ENCODE data around the gene RGS19.

- TF ChIP-seq BCL11A (IDR thresholded peaks at IDR 0.05; ENCODE audit: low read depth in 2 of 2, low read length in 2 of 2) (no peak), GABPA (IDR thresholded peaks at IDR 0.05; ENCODE audit: borderline replicate concordance, insufficient read depth, low read length) (no peak), CREB1 (IDR thresholded peaks at IDR 0.05) (no peak), SIN3A (conservative IDR thresholded peaks at IDR 0.05 in 1 of 2, IDR thresholded peaks at IDR 0.05 in 1 of 2; ENCODE audit: low read depth in 1 of 2, low read length in 2 of 2) (no peak), POLR2AphosphoS5 (IDR thresholded peaks at IDR 0.05; ENCODE audit: low read depth, low read length) (no peak), TCF12 (IDR thresholded peaks at IDR 0.05; ENCODE audit: low read depth, low read length) (no peak), CEBPB (IDR thresholded peaks at IDR 0.05; ENCODE audit: low read depth, low read length) (no peak), CTCF (IDR thresholded peaks at IDR 0.05; ENCODE audit: control extremely low read depth in 1 of 3, insufficient read depth in 1 of 3, low read depth in 1 of 3, low read length in 3 of 3) (no peak), EZH2 (IDR thresholded peaks at IDR 0.05; ENCODE audit: low read depth, low read length, severe bottlenecking) (no peak), POLR2A (IDR thresholded peaks at IDR 0.05; ENCODE audit: control extremely low read depth in 1 of 2, low read depth in 2 of 2, low read length in 2 of 2) (no peak), YY1 (IDR thresholded peaks at IDR 0.05; ENCODE audit: low read depth, low read length) (no peak), SUZ12 (IDR thresholded peaks at IDR 0.05; ENCODE audit: low read length) (no peak)
- TF ChIP-seq, protein P1, sequence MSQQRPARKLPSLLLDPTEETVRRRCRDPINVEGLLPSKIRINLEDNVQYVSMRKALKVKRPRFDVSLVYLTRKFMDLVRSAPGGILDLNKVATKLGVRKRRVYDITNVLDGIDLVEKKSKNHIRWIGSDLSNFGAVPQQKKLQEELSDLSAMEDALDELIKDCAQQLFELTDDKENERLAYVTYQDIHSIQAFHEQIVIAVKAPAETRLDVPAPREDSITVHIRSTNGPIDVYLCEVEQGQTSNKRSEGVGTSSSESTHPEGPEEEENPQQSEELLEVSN (IDR thresholded peaks at IDR 0.05), result no peak
Measured at GRCh38 chr20:64025101-64025825, 54.1 kb downstream of the RGS19 start.
